ENCODE results near the gene LRRC32.

The LRRC32 gene

GRCh38 chr11:76678321-76678720, 7.8 kb upstream of the LRRC32 start:
- TF ChIP-seq CTCF (IDR thresholded peaks at IDR 0.05; ENCODE audit: borderline replicate concordance, insufficient read depth, low read depth, low read length): no peak
- no peak overlapping the region for H3K4me3 ChIP-seq (ENCODE audit: low read depth, low read length)

GRCh38 chr11:76677458-76677765, 6.9 kb upstream of the LRRC32 start:
- no peak for TF ChIP-seq CTCF (IDR thresholded peaks at IDR 0.05; ENCODE audit: borderline replicate concordance, insufficient read depth, low read depth, low read length)
- H3K4me3 ChIP-seq (ENCODE audit: low read depth, low read length): no peak overlapping the region

- H3K4me3 ChIP-seq (ENCODE audit: low read depth, low read length): no peak overlapping the region
These were observed 6.3 kb upstream of the LRRC32 start for GRCh38 chr11:76676636-76677457.

GRCh38 chr11:76674517-76675400, 4.2 kb upstream of the LRRC32 start:
- 0 out of 2 replicates have a peak, but pooled peaks have one; percentile 13 for TF ChIP-seq CTCF (IDR thresholded peaks at IDR 0.05; ENCODE audit: borderline replicate concordance, insufficient read depth, low read depth, low read length)
- H3K4me3 ChIP-seq (ENCODE audit: low read depth, low read length): no peak overlapping the region

More at GRCh38 chr11:76676636-76677457, 6.3 kb upstream of the LRRC32 start:
- TF ChIP-seq CTCF (IDR thresholded peaks at IDR 0.05; ENCODE audit: borderline replicate concordance, insufficient read depth, low read depth, low read length): no peak

- no peak overlapping the region for H3K4me3 ChIP-seq (ENCODE audit: low read depth, low read length)
- no peak for TF ChIP-seq CTCF (IDR thresholded peaks at IDR 0.05; ENCODE audit: borderline replicate concordance, insufficient read depth, low read depth, low read length)
These were observed 2.9 kb upstream of the LRRC32 start for GRCh38 chr11:76673176-76674142.

GRCh38 chr11:76672431-76673175, 2.1 kb upstream of the LRRC32 start:
- no peak for TF ChIP-seq CTCF (IDR thresholded peaks at IDR 0.05; ENCODE audit: borderline replicate concordance, insufficient read depth, low read depth, low read length)
- no peak overlapping the region for H3K4me3 ChIP-seq (ENCODE audit: low read depth, low read length)

All from GM12875 (cell line).